Gastrocnemius medialis (tissue), 4 donors: ENCODE measurements around the gene MYO1E. TPM values are rescaled to one million over a fixed set of nuclear protein-coding genes. Genes with fewer than 3 reads are reported as not detected.

Source experiments
- ATAC-seq, 2 donors: fragments of 150-250 bp; one replicate each; pipeline ENCODE4 v1.9.1; 2016
- DNase-seq, 2 donors: peaks; one replicate each; pipeline ENCODE4 v3.0.0-alpha.2; 2019
- H3K27ac ChIP-seq, 4 donors: fragments of 200-600 bp; sonication (generic); 1 replicate in 1 of 4; 2 replicates in 3 of 4; pipeline ENCODE4 v1.5.1; 2016 to 2018; ENCODE audit warnings: mild to moderate bottlenecking in 2 of 4, moderate library complexity in 1 of 4
- H3K27me3 ChIP-seq, 3 donors: fragments of 200-600 bp; sonication (generic) in 2 of 3; 1 replicate in 1 of 3; 2 replicates in 2 of 3; pipeline versions ENCODE4 v1.5.1 to v1.6.0; 2016 to 2019; ENCODE audit warnings: mild to moderate bottlenecking in 1 of 3, moderate library complexity in 1 of 3
- H3K36me3 ChIP-seq, 2 donors: fragments of 200-600 bp; sonication (generic) in 1 of 2; one replicate each; pipeline ENCODE4 v1.5.1; 2017 to 2018
- H3K4me1 ChIP-seq, 2 donors: fragments of 200-600 bp; sonication (generic) in 1 of 2; one replicate each; pipeline ENCODE4 v1.5.1; 2016 to 2017; ENCODE audit warnings: mild to moderate bottlenecking in 2 of 2
- H3K4me3 ChIP-seq, 4 donors: fragments of 200-600 bp; sonication (generic) in 3 of 4; 1 replicate in 1 of 4; 2 replicates in 3 of 4; pipeline ENCODE4 v1.5.1; 2016 to 2019; ENCODE audit warnings: mild to moderate bottlenecking in 2 of 4
- H3K9me3 ChIP-seq, 3 donors: fragments of 200-600 bp; sonication (generic) in 2 of 3; 1 replicate in 1 of 3; 2 replicates in 2 of 3; pipeline ENCODE4 v1.5.1; 2016 to 2019
- POLR2A ChIP-seq, 2 donors: fragments of 450-650 bp; IDR thresholded peaks; one replicate each; pipeline ENCODE4 v1.6.1; 2017; ENCODE audit warnings: antibody characterized with exemption in 2 of 2, mild to moderate bottlenecking in 2 of 2, moderate library complexity in 2 of 2
- in situ Hi-C, 4 donors: fragments of 200-750 bp; cut with MboI; loops; one replicate each; pipeline versions ENCODE4 v1.15.0 to v1.8.0; 2017; ENCODE audit warnings: low sequenced_read_pairs in 4 of 4
- intact Hi-C: fragments of 100-400 bp; cut with DNase I; formaldehyde crosslinking; loops from one replicate; pipeline ENCODE4 v1.15.1; 2023; ENCODE audit warnings: low total_unique reads
- total RNA-seq, 4 donors: library from RNA; depleted of rRNA; stranded (reverse); fragments of >200 nt; gene quantifications; one replicate each; pipeline versions ENCODE4 v1.1.0 to v1.2.3, GENCODE V29; 2016
- TF ChIP-seq, protein P1 (sequence below), 5 experiments: fragments of 450-650 bp in 3 of 5; fragments of 200-600 bp in 2 of 5; sonication (generic) in 2 of 5; IDR thresholded peaks in 4 of 5; conservative IDR thresholded peaks in 1 of 5; 1 replicate in 4 of 5; 2 replicates in 1 of 5; pipeline ENCODE4 v1.5.1; 2016 to 2019; ENCODE audit warnings: antibody characterized with exemption in 5 of 5, mild to moderate bottlenecking in 3 of 5, moderate library complexity in 3 of 5

The MYO1E gene
- total RNA-seq, 4 donors from 2014 or later: 12.8 to 39.6 (median 30.7) TPM

- intact Hi-C loops: no loop called here
- no peaks in the 10 kb centered on the region for H3K27me3 ChIP-seq
- ATAC-seq (no peak), DNase-seq (peak in 1 of 2 donors; percentile 13)
- H3K4me1 ChIP-seq: no peaks in the 10 kb centered on the region
- H3K36me3 ChIP-seq: no peaks in the 10 kb centered on the region
- TF ChIP-seq, protein P1, sequence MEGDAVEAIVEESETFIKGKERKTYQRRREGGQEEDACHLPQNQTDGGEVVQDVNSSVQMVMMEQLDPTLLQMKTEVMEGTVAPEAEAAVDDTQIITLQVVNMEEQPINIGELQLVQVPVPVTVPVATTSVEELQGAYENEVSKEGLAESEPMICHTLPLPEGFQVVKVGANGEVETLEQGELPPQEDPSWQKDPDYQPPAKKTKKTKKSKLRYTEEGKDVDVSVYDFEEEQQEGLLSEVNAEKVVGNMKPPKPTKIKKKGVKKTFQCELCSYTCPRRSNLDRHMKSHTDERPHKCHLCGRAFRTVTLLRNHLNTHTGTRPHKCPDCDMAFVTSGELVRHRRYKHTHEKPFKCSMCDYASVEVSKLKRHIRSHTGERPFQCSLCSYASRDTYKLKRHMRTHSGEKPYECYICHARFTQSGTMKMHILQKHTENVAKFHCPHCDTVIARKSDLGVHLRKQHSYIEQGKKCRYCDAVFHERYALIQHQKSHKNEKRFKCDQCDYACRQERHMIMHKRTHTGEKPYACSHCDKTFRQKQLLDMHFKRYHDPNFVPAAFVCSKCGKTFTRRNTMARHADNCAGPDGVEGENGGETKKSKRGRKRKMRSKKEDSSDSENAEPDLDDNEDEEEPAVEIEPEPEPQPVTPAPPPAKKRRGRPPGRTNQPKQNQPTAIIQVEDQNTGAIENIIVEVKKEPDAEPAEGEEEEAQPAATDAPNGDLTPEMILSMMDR (IDR thresholded peaks at IDR 0.05 in 4 of 5, conservative IDR thresholded peaks at IDR 0.05 in 1 of 5): no peak
- TF ChIP-seq POLR2A (IDR thresholded peaks at IDR 0.05): no peak
- no peaks in the 10 kb centered on the region for H3K9me3 ChIP-seq
- in situ Hi-C loops: no loop called here
- no peak overlapping the region for H3K27ac ChIP-seq
- no peak overlapping the region for H3K4me3 ChIP-seq
Observed at GRCh38 chr15:59399465-59400102, 26.9 kb upstream of the MYO1E start.

DNA sequence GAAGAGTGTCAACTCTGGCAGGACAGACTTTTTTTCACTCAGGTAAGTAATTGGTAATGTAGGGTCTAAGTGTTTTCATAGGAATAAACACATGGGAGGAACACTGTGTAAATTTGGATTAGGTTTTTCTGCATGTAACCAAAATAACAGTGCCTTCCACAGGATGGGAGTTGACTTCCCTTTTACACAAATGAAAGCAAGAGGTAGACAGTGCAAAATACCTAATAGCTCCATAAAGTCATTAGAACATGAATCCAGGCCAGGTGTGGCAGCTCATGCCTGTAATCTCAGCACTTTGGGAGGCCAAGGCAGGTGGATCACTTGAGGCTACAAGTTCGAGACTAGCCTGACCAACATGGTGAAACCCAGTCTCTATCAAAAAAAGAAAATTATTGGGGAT is 25.5 kb upstream of the MYO1E start:
- DNase-seq: no peak
- no peaks in the 10 kb centered on the region for H3K27me3 ChIP-seq
- intact Hi-C loops (no loop called here), in situ Hi-C loops (no loop called here)
- H3K9me3 ChIP-seq: no peaks in the 10 kb centered on the region
- no peaks in the 10 kb centered on the region for H3K36me3 ChIP-seq
- H3K4me3 ChIP-seq: no peak overlapping the region
- no peak overlapping the region for H3K27ac ChIP-seq
- no peak for TF ChIP-seq POLR2A (IDR thresholded peaks at IDR 0.05)
- TF ChIP-seq, protein P1 (IDR thresholded peaks at IDR 0.05 in 4 of 5, conservative IDR thresholded peaks at IDR 0.05 in 1 of 5): no peak
- no peak for ATAC-seq
- no peaks in the 10 kb centered on the region for H3K4me1 ChIP-seq

DNA sequence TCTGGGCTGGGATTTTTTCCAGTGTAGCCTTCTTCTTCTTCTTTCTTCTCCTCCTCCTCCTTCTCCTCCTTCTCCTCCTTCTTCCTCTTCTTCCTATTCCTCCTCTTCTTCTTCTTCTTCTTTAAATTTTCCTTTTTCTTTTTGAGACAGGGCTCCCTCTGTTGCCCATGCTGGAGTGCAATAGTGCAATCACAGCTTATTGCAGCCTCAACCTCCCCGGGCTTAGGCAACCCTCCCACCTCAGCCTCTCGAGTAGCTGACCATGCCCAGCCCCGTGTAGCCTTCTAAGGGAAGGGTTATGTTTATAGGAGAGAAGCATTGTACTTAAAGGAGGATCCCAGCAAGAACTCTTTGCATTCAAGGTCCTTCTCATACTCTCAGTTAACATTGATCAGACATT is 24.0 kb upstream of the MYO1E start:
- Histone ChIP-seq H3K4me1 (no peaks in the 10 kb centered on the region), H3K4me3 (no peak overlapping the region), H3K27me3 (no peaks in the 10 kb centered on the region), H3K27ac (no peak overlapping the region), H3K36me3 (no peaks in the 10 kb centered on the region), H3K9me3 (no peaks in the 10 kb centered on the region)
- TF ChIP-seq, protein P1 (IDR thresholded peaks at IDR 0.05 in 4 of 5, conservative IDR thresholded peaks at IDR 0.05 in 1 of 5): no peak
- TF ChIP-seq POLR2A (IDR thresholded peaks at IDR 0.05): no peak
- in situ Hi-C loops: no loop called here
- ATAC-seq (no peak), DNase-seq (no peak)
- intact Hi-C loops: no loop called here

- no peak overlapping the region for H3K4me3 ChIP-seq
- H3K27me3 ChIP-seq: no peaks in the 10 kb centered on the region
- ATAC-seq: no peak
- H3K27ac ChIP-seq: no peak overlapping the region
- DNase-seq: no peak
- in situ Hi-C loops: no loop called here
- H3K9me3 ChIP-seq: no peaks in the 10 kb centered on the region
- no peaks in the 10 kb centered on the region for H3K4me1 ChIP-seq
- no peaks in the 10 kb centered on the region for H3K36me3 ChIP-seq
- no peak for TF ChIP-seq POLR2A (IDR thresholded peaks at IDR 0.05)
- TF ChIP-seq, protein P1 (IDR thresholded peaks at IDR 0.05 in 4 of 5, conservative IDR thresholded peaks at IDR 0.05 in 1 of 5): no peak
- intact Hi-C loops: no loop called here
Observed at GRCh38 chr15:59396211-59396610, 23.5 kb upstream of the MYO1E start.

- no peaks in the 10 kb centered on the region for H3K4me1 ChIP-seq
- no peaks in the 10 kb centered on the region for H3K27me3 ChIP-seq
- H3K9me3 ChIP-seq: no peaks in the 10 kb centered on the region
- in situ Hi-C loops: no loop called here
- no peak overlapping the region for H3K4me3 ChIP-seq
- no peak overlapping the region for H3K27ac ChIP-seq
- H3K36me3 ChIP-seq: no peaks in the 10 kb centered on the region
- DNase-seq (no peak), ATAC-seq (no peak)
- intact Hi-C loops: no loop called here
- no peak for TF ChIP-seq POLR2A (IDR thresholded peaks at IDR 0.05)
- TF ChIP-seq, protein P1 (IDR thresholded peaks at IDR 0.05 in 4 of 5, conservative IDR thresholded peaks at IDR 0.05 in 1 of 5): no peak
Observed at GRCh38 chr15:59394166-59394661, 21.5 kb upstream of the MYO1E start.
